HG02938 (cell line): Measurements from ENCODE around the gene FKBP2.
"Not testable (repeated sequence)": the region's sequence is repeated elsewhere in the genome, so short reads cannot be mapped to it uniquely, and the experiment has no call there.

ENCODE experiments used
- ATAC-seq: cut with Tn5 transposase; IDR thresholded peaks from one replicate; pipeline ENCODE4 v1.9.1; 2021; ENCODE audit warnings: mild to moderate bottlenecking, moderate library complexity; ENCODE audit not compliant: unreplicated experiment

FKBP2 gene

DNA sequence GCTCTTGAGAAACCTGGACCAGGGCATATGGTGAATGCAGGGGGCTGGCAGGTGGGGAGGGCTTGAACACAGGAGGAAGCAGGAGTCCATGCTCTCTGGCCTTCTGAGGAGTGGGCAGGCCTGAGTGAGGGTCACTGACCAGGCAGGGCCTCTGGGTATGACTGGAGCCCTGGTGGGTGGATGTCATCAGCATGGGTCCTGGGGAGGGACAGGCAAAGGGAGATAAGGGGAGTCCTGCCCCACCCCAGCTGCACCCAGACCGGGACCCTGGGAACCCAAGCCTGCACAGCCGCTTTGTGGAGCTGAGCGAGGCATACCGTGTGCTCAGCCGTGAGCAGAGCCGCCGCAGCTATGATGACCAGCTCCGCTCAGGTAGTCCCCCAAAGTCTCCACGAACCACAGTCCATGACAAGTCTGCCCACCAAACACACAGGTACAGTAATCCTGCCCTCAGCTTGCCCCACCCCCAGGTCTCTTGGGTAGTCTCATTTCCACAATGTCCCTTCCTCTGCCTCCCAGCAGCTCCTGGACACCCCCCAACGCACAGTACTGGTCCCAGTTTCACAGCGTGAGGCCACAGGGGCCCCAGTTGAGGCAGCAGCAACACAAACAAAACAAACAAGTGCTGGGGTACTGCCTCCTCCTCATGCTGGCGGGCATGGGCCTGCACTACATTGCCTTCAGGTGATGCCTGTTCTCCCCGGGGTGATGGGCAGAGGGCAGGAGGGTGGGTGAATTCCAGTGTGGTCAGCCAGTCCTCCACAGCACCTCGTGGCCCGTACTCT is 8.5 kb upstream of the FKBP2 start:
- no peak for ATAC-seq

DNA sequence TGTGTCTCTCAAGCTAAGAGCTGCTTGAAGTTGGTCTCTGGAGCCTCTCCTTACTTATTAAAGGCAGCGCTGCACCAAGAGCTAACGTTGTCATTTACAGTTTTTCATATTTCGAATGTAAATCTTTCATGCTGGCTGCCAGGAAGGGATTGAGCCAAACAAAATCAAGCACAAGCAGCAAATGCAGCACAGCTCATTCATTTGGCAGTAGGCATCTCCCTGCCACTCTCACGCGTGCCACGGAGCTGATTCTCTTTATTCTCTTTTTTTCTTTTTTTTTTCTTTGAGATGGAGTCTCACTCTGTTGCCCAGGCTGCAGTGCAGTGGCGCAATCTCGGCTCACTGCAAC is 8.0 kb upstream of the FKBP2 start:
- ATAC-seq, result no peak

DNA sequence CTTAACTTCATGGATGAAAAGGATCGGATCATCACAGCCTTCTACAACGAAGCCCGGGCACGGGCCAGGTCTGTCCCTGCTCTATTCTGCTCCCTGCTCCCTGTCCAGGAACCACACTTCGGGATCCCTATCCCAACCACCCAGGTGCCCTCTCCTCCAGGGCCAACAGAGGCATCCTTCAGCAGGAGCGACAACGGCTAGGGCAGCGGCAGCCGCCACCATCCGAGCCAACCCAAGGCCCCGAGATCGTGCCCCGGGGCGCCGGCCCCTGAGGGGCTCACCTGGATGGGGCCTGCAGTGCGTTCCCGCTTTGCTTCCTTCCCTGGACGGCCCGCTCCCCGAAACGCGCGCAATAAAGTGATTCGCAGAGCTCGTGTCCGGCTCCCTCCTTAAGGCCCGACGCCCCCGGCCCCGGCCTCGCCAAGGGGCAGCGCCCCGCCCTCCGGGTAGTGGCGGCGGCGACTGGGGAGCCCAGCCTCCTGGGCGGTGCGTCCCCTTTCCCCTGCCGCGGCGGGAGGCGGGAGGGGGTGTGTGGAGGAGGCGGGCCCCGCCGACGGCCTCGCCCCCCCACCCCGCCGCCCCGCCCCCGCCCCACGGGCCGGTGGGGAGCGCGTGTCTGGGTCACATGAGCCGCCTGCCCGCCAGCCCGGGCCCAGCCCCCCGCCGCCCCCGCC is 6.8 kb upstream of the FKBP2 start, which contains the start of gene VEGFB:
TSS of gene VEGFB (plus strand) at position 672 of the 674 bp plus-strand sequence. CDS start 250 bp downstream, outside the sequence.
- no peak for ATAC-seq

DNA sequence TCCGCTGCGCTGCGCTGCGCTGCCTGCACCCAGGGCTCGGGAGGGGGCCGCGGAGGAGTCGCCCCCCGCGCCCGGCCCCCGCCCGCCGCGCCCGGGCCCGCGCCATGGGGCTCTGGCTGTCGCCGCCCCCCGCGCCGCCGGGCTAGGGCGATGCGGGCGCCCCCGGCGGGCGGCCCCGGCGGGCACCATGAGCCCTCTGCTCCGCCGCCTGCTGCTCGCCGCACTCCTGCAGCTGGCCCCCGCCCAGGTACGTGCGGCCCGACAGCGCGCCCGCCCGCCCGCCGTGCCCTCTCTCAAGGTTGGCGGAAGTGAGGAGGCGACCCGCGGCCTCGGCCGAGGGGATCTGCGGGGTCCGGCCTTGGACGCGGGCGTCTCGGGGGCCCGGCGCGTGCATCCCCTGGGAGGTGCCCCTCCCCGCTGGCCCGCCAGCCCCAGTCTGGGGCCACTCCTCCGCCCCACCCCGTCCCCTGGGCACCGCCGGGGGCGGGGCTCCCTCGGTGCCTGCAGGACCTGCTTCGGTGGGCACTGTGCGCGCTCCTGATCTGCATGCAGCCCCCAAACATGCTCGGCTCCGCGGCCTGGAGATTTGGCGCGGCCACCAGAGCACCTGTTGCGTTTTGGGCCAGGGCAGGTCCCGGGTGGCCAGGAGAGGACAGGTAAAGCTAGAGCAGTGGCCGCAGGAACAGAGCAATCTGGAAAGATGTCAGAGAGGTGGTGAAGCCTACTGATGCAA is 6.1 kb upstream of the FKBP2 start:
- ATAC-seq, result no peak

DNA sequence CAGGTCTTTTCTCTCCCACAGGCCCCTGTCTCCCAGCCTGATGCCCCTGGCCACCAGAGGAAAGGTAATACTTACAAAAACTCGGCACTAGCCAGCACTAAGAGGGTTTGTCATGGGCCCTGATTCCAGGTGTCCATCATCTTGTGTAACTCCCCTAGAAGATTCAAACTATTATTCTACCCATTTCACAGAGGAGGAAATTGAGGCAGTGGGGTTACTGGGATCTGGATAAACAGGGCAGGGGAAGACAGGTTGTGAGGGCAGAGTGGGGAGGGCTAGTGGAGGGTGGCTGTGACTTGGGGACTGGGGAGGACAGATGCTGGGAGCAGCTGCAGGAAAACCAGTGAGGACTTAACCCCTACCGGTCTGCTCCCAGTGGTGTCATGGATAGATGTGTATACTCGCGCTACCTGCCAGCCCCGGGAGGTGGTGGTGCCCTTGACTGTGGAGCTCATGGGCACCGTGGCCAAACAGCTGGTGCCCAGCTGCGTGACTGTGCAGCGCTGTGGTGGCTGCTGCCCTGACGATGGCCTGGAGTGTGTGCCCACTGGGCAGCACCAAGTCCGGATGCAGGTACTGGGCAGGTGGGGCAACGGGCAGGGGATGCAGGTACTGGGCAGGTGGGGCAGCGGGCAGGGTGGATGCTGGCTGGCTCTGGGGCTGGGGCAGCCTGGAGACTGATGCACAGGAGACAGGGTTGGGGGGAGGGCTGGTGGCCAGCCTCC is 5.3 kb upstream of the FKBP2 start:
- ATAC-seq, result no peak

DNA sequence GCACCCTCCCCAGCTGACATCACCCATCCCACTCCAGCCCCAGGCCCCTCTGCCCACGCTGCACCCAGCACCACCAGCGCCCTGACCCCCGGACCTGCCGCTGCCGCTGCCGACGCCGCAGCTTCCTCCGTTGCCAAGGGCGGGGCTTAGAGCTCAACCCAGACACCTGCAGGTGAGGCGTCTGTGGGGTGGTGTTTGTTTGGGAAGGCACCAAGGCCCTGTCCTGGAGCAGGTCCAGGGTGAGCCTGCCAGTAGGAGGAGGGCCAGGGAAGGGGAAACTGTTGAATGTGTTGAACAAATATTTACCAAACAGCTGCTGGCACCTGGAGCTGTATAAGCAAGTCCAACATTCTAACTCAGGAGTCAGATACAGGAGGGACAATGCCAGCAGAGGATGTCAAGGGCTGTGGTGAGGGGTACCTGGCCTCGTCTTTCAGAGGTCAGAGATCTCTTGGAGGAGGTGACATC is 3.4 kb upstream of the FKBP2 start:
- no peak for ATAC-seq

DNA sequence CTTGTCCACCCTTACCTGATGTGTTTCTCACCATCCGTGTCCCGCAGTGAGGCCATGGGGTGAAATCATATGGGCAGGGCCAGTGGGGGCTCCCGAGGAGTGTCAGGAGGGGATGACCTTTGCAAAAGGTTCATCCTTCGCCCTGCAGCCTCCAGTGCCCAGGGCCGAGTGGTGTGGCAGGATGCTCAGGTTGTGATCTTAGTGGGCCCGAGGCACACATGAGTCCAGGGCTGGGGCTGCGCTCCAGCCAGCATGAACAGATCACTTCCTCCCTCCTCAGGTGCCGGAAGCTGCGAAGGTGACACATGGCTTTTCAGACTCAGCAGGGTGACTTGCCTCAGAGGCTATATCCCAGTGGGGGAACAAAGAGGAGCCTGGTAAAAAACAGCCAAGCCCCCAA is 2.8 kb upstream of the FKBP2 start:
- no peak for ATAC-seq

DNA sequence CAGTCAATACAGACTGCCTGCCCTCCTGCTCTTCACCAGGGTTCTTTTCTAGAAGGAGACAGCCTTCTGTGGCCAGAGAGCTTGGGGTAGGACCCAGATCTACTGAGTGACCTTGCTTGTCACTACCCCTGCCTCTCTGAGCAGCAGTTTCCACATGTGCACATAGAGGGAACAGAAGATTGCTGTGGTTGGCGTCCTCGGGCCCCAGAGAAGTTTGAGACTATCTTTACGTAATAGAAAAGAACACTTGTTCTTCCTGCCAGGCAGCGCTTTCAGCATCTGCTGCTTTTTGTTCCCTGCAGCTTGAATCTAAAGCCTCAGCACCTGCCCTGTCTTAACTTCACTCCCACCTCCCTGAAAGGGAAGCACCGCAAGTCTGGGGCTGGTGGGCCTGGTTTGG is 1.9 kb upstream of the FKBP2 start:
- no peak for ATAC-seq

DNA sequence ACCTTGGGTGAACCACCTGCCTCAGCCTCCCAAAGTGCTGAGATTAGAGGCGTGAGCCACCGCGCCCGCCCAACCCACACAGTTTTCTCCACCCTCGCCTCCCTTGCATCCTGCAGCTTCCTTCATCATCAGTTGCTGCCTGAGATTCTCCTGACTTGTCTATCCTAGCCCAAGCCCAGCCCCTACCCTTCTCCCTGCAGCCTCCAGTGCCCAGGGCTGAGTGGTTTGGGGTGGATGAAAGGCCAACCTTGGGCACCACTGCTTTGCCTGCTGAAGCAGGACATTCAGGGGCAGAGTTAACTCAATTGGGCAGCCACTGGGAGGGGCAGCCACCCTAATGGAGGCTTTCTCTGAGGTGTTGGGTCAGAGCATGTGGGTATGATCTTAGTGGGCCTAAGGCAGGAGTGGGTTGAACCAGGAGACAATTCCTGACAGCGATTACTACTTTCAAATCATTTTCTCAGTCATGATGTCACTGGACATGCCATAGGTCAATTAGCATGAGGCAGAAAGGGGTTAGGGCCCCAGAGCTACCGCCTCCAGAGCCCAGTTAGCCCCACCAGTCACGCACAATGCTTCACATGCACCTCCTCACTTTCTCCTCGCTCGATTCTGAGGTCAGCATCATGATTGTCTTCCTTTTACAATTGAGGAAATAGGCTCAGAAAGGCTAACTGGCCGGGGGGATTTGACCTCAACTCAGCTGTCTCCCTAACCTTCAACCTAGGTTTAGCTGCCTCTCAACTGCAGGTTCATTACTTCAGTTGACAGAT is 1.0 kb upstream of the FKBP2 start:
- ATAC-seq, result no peak

DNA sequence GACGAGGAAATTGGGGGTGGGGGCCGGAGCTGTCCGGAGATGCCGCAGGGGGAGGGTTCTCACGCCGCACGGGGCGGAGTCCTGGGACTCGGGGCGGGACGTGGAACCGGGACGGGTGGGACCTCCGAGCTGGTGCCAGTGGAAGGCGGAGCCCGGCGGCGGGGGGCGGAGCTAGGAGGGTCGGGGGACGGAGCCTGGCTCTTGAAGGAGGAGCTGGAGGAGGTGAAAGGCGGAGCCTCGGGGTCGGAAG is 271 bp downstream of the FKBP2 start:
- no peak for ATAC-seq

DNA sequence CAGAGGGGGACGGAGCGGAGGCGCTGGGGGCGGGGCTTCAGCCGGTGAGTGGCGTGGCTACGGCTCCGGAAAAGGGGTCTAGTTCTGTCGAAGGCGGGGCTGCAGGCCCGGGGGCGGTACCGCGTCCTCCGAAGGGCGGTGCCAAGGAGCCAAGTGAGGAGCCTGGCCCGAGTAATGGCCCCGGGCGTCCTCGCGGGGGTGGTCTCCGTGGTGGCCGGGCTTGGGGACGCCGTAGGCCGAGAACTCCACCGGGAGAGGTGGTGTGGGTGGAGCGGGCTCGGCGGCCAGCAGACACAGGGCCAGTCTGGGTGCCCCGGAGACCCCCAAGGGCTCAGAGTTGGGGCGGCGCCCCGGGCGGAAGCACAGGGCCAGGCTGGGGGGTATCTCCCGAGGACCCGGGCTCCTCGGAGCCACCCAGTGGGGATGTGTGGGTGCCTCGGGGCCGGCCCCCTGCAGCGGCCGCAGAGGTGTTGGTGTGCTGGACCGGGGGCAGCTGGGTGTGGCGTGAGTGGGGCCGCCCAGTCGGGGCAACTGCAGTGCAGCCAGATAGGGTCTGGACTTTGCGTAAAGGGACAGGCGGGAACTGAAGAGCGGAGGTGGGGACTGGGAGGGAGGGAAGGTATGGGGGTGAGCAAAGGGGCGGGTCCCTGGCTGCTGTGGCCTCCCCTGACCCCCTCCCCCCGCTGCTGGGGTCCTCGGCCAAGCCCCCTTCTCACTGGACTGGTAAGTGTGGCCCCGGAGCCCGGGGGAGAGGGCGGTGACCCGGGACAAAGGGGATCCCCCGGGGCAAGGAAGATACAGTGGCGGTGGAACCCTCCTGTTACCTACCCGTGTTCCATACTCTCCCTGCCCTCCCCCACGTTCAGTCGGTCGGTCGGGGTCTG is 838 bp downstream of the FKBP2 start:
- ATAC-seq, result peak; percentile 65

DNA sequence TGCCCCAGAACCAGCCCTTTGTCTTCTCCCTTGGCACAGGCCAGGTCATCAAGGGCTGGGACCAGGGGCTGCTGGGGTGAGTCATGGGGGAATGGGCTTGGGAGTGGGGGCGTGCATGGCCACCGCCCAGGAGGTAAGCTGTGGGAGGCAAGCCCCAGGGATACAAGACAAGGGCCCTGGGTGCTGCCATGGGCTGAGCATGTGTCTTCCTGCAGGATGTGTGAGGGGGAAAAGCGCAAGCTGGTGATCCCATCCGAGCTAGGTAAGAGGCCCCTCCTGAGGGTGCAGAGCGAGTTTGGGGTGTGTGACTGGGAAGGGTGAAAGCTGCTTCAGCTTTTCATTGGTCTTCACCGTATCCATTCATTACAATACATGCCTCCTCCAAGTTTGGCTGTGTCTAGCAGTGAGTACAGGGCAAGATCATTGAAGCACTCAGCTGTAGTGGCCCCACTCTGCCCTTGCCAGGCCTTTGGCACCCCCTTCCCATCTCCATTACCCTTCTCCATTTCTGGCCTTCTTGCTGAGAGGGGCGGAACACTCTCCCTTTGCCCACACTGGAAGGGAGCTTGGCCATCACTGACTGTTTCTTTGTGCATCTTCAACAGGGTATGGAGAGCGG is 2.5 kb downstream of the FKBP2 start:
- ATAC-seq, result no peak

DNA sequence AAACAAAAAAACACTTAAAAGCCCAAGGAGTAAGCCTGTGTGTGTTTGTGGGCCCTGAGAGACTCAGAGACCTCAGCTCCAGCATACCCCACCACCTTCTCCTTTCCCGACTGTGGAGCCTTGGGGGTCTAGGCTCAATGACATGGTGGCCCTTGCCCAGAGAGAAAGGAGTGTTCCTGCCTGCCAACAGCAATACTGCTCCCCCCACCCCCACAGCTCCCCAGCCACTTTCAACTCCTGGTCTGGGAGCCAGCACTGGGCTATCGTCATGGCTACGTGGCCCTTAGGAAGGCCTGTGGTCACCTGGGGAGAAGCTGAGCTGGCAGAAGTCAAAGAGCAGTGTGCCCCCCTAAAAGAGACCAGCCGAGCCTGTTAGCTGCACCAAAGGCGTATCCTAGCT is 3.2 kb downstream of the FKBP2 start:
- ATAC-seq, result no peak

DNA sequence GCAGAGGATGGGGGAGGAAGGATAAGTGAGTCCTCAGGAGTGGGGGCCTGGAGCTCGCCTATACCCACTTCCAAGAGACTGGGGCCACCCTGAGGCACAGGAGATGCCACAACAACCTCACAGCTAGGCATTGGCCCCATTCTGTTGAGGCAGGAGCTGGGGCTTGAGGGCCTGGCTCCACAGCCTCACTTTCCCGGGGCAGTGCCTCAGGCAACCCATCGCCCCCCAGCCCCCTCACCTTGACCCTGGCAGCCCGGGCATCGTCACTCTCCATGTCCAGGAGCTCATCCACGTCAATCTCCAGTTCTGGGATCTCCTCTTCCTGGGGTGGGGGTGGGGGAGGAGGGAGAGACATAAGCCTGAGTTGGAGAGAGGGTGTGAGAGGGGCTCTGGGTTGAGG is 4.1 kb downstream of the FKBP2 start:
- ATAC-seq, result no peak

DNA sequence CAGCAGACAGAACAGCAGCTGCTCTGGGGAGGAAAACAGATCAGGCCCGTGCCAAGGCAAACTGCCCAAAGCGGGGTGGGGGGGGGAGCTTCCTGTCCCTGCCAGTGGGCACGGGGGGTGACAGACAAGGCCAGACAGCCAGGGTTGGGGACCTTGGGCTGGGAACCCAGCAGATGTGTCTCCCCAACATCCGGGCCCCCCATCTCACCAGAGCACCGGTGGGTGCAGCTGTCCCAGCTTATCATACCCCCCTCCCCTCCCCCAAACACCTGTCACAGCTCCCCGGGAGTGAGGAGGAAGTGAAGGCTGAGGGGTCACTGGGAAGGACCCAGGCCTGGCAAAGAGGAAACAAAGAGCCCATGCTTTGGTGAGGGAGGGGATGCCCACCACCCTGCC is 4.5 kb downstream of the FKBP2 start:
- ATAC-seq, result no peak

DNA sequence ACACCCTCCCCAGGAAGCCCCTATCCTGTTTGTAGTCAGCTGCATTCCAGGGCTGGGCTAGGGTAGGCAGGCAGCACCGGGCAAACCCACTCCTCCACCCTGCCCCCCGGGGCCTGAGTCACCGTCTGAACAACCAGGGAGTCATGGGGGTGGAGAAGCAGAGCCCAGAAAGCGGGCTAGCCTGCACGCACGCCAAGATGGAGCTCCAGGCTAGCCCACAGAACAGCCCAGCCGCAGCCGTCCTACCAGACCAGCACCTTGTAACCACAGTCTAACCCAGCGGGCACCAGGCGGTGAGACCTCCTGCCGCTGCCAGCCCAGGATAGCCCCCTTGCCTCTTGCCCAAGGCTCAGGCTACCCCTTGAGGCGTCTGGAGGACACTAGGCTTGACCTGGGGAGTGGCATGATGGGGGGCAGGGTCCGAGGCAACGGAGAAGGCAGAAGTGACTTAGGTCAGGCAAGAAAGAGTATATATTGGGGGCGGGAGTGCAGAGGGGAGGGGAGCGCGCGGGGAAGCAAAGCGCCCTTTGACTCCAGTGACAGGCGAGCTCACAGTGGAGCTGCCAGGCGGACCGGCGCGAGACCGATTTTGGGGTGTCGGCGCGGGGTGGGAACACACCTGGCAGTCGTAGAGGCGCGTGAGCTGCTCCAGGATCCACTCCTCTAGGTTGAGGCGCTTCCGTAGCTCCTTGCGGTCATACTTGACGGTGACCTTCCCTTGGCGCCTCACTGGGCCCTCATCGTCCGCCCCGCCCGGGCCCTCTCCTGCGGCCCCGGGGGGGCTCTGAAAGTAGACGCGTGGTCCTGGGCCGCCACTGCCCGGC is 5.1 kb downstream of the FKBP2 start:
- no peak for ATAC-seq

DNA sequence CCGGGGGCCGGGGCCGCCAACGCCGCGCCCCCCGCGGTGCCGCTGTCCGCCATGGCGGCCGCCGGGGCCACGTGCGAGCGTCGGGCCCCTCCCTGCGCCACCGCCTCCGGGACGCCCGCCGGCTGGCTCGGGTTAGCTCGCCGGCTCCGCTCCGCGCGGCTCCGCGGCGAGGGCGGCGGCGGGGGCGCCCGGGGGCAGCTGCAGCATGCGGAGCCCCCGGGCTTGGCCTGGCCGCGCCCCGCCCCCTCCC is 5.7 kb downstream of the FKBP2 start:
- ATAC-seq, result not testable (repeated sequence)

DNA sequence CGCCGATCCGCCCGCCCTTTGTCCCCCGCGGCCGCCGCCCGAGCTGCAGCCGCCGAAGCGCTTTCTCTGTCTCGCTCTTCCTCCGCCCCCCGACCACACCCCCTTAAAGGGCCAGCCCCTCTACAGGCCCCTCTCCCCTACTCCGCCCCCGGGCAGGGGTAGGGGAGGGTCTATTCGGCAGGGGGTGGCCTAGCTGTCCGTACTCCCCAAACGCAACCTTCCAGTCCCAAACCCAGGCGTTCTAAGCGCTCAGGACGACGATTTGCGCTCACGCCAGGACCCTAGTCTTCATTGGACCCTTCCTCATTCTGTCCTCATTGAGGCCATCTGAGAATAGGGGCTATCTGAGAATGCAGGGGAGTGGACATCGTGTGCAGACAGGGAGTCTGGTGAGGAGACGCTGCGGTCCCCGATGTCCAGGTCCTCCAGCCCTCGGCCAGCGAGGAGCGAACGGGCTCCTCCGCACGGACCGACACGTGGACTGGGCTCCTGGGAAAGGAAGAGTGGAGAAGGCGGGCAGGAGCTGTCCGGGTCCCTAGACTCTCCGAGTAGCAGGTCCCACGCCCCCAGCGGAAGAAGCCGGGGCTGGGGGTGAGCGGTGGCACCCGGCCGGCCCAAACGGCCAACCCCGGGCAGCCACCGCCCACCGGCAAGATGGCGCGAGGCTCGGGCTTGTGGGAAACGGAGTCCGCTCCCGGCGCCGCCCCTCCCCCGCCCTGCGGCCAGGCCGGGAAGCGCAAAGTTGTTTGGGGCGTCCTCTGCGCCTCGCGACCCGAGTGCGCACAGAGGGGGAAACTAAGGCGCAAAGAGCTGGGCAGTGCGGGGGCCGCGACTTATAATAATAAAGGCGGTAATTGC is 6.2 kb downstream of the FKBP2 start, which contains the start of gene PPP1R14B:
TSS of gene PPP1R14B (minus strand) at position 73 of the 858 bp plus-strand sequence. CDS start 270 bp downstream, outside the sequence.
- ATAC-seq, result peak; percentile 38
